Thyroid gland (tissue), 4 donors: ENCODE data around the gene RHOB.

ENCODE experiments used
- POLR2A ChIP-seq, 2 donors: fragments of 450-650 bp; IDR thresholded peaks; one replicate each; pipeline ENCODE4 v1.6.1; 2017; ENCODE audit warnings: antibody characterized with exemption in 2 of 2, mild to moderate bottlenecking in 2 of 2, moderate library complexity in 1 of 2
- TF ChIP-seq, protein P1 (sequence below), 6 experiments: fragments of 200-600 bp in 3 of 6; fragments of 450-650 bp in 3 of 6; sonication (generic) in 3 of 6; IDR thresholded peaks; one replicate each; pipeline ENCODE4 v1.5.1; 2016 to 2019; ENCODE audit warnings: antibody characterized with exemption in 6 of 6, mild to moderate bottlenecking in 2 of 6, inconsistent platforms in 1 of 6, moderate library complexity in 1 of 6

DNA sequence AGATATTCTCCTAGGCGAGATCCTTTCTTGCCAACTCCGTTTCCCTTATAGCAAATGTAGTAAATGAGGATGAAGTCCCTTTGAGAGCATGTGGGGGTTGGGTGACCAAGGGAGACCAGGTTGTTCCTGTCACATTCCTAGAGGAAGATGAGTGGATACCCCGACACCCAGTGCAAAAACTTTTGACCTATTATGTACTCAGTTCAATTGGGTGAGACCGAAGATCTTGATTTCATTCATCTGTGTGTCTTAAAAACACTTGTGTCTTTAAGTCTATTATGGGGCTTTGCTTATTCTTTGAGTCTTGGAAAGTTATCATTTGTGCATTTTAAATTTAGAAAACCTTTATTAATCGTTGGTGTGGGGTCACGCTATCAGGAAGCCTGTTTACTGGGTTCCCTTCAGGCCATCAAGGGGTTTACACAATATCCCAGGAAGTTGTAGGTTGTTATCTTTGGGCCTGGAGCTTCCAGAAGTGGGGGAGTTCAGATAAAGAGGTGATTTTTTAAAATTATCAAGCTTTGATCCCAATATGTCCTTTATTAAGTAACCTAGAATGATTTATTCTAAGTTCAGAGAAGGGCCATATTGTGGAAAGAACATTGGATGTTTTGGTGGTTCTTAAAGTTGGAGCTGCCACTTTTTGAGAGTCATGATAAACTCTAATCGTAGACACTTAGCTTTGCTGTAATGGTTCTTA lies 2.8 kb downstream of the RHOB start:
- TF ChIP-seq, protein P1, sequence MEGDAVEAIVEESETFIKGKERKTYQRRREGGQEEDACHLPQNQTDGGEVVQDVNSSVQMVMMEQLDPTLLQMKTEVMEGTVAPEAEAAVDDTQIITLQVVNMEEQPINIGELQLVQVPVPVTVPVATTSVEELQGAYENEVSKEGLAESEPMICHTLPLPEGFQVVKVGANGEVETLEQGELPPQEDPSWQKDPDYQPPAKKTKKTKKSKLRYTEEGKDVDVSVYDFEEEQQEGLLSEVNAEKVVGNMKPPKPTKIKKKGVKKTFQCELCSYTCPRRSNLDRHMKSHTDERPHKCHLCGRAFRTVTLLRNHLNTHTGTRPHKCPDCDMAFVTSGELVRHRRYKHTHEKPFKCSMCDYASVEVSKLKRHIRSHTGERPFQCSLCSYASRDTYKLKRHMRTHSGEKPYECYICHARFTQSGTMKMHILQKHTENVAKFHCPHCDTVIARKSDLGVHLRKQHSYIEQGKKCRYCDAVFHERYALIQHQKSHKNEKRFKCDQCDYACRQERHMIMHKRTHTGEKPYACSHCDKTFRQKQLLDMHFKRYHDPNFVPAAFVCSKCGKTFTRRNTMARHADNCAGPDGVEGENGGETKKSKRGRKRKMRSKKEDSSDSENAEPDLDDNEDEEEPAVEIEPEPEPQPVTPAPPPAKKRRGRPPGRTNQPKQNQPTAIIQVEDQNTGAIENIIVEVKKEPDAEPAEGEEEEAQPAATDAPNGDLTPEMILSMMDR (IDR thresholded peaks at IDR 0.05), result no peak
- TF ChIP-seq POLR2A (IDR thresholded peaks at IDR 0.05), result peak in 1 of 2 donors; percentile 5
